HG02870 (cell line): ENCODE measurements around the gene ZNF473.
"Not testable (repeated sequence)": the region's sequence is repeated elsewhere in the genome, so short reads cannot be mapped to it uniquely, and the experiment has no call there.

ENCODE experiments used
- ATAC-seq: cut with Tn5 transposase; IDR thresholded peaks from one replicate; pipeline ENCODE4 v1.9.1; 2021; ENCODE audit warnings: mild to moderate bottlenecking, moderate library complexity; ENCODE audit not compliant: unreplicated experiment

Gene ZNF473

DNA sequence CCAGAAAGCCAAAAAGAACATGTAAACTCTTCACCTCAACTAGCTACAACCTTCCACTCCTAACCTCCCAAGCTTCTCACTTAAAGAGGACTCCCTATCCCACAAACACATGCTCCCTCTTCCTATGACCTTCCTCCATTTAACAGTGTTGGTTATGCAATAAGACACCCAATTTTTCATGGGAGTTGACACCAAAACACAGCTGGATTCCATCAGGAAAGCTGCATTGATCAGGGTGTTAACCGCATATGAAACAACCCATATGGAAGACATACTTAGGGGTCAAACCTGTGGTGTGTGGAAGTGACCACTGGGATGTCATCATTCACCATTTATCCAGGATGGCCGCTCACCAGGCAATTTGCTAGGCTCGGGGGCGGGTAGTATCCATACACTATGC, 21.9 kb downstream of the ZNF473 start:
- ATAC-seq: no peak

DNA sequence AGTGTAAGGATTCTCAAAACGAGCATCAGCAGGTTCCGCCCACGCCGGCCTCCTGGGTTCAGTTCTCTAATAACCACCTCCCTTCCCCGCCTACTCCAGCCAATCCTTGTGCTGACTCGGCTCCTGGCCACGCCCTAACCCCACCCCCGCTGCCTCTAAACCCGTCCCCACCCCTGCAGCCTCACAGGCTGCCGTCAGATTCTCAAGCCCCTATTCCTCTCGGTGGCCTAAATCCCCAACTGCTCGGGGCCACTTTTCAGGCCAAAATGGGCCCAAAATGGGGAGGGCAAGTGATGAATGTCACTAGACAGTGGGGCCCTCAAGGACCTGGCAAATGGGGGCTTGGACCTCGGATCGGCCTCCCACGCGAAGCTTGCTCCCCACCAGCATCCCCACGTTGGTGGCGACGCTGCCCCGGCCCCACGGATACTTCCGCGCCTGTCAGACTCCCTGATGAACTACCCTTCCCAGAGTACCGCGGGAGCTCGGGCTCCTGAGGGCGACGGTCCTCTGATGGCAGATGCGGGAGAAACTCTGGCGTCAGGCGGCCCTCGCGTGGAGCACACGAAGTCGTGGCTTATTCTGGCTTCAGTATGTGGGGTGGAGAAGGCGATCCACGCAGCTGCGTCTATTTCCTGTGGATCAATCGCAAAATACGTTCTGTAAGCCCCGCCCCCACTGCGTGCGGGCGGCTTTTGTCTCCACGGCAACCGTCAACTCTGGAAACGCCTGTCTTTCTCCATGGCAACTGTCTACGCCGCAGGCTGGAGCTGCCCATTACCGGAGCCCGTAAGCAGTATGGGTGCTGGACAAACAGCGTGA, 24.8 kb downstream of the ZNF473 start:
- ATAC-seq: no peak

DNA sequence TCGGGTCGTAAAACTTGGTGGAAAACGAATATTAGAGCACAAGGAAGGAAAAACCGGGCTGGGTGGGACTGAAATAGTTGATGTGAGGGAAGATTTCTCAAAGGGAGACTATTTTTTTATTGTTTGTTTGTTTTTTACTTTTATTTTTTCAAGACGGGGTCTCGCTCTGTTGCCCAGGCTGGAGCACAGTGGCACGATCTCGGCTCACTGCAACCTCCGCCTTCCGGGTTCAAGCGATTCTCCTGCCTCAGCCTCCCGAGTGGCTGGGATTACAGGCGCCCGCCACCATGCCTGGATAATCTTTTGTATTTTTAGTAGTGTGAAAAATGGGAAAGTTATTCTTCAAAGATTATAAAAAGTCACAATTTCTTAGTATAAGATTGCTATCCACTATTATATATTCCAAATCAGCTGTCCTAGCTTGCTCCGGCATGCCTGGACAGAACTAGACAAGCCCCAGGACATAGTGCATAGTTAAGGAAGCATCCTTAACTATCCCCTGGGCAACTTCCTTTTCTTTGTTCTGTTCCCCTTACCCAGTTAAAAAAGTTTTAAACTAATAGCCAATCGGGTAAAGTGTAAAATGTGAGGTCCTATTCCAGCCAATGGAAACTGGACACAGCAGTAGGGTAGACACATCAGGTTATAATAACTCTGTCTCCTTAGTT, 25.6 kb downstream of the ZNF473 start:
- not testable (repeated sequence) for ATAC-seq

DNA sequence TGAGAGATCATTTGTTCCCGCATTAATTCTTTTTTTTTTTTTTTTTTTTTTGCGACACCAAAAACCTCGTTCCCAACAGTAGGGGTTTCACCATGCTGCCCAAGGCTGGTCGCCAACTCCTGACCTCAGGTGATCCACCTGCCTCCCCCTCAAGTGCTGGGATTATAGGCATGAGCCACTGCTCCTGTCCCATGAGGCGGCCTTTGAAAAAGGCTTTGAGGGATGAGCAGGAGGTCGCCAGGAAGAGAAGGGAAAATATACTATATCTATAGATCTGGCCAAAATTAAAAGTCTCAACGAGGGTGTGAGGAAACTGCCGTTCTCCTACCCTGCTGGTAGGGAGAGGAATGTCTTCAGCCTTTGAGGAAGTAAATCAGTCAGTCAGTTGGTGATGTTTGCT, 26.2 kb downstream of the ZNF473 start:
- no peak for ATAC-seq

- no peak for ATAC-seq
Observed at GRCh38 chr19:50053119-50053518, 27.3 kb downstream of the ZNF473 start.

- ATAC-seq: no peak
Observed at GRCh38 chr19:50058425-50058824, 32.6 kb downstream of the ZNF473 start.

GRCh38 chr19:50059045-50059444, 33.2 kb downstream of the ZNF473 start:
- no peak for ATAC-seq

DNA sequence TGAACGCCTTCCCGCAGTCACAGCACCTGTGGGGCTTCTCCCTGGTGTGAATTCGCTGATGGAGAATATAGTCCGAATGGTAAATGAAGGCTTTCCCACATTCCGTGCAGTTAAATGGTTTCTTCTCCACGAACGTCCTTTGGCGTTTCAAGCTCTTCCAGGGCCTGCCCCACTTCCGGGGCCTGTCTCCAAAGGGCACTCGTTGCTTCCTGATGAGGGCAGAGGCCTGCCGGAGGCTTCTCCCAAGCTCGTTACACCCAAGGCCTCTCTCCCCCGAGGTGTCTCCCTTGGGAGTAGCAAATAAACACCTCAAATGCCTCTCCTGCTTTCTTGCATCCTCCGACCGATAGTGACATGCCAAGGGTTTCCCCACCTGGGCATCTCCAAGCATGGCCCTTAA, 34.3 kb downstream of the ZNF473 start:
- no peak for ATAC-seq

- no peak for ATAC-seq
Observed at GRCh38 chr19:50061650-50062049, 35.8 kb downstream of the ZNF473 start.

GRCh38 chr19:50065938-50066337, 40.1 kb downstream of the ZNF473 start:
- no peak for ATAC-seq

DNA sequence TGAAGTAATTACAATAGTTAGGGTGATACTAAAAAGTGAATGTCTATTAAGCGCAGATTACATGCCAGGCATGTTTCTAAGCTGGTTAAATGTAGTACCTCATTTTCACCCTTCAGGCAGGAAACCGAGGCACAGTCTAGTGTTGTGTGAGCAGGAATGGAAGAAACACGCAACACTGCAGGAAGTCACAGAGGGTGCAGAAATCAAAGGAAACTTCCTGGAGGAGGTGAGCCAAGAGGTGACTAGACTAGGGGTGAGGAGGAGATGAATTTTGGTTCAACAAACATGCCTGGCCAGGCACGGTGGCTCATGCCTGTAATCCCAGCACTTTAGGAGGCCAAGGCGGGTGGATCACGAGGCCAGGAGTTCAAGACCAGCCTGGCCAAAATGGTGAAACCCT, 41.8 kb downstream of the ZNF473 start:
- no peak for ATAC-seq

- ATAC-seq: not testable (repeated sequence)
Observed at GRCh38 chr19:50068382-50068781, 42.6 kb downstream of the ZNF473 start.

- not testable (repeated sequence) for ATAC-seq
Observed at GRCh38 chr19:50075076-50075475, 49.3 kb downstream of the ZNF473 start.

GRCh38 chr19:50075644-50076372, 50.0 kb downstream of the ZNF473 start:
- ATAC-seq: not testable (repeated sequence)

DNA sequence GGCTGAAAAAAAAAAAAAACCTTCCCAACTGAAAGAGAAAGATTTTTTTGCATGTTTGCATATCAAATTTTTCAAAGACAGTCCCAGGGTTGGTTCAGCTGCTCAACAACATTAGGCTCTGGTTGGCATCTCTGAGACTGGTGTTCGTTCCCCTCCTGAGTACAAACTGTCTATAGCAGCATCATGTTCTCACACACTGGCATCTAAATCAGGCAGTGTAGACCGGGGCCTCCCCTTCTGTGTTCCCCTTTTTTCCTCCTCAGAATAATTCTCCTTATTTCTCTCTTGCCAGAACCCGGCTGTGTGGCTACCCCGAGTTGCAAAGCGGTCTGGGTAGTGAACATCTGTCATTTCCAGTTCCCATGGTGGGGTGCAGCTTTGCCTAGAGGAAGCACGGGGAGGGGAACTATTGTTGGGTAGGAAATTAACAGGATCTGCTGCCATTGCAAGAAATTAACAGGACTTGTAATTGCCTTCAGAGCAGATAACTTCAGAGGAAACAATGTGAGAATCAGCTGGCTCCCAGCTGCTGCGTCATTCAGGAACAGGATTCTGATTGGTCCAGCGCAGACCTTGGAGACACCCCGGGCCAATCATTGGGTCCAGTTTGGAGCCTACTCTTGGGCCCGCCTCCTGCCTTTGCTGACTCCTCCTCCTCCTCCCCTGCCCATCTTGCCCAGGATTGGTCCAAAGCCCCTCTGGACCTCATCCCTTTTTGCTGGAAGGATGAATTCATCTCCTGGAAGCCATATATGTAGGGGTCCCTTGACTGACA, 51.0 kb downstream of the ZNF473 start:
- ATAC-seq: not testable (repeated sequence)

GRCh38 chr19:50079014-50079413, 53.2 kb downstream of the ZNF473 start:
- ATAC-seq: not testable (repeated sequence)

- not testable (repeated sequence) for ATAC-seq
Observed at GRCh38 chr19:50084440-50084839, 58.6 kb downstream of the ZNF473 start.

DNA sequence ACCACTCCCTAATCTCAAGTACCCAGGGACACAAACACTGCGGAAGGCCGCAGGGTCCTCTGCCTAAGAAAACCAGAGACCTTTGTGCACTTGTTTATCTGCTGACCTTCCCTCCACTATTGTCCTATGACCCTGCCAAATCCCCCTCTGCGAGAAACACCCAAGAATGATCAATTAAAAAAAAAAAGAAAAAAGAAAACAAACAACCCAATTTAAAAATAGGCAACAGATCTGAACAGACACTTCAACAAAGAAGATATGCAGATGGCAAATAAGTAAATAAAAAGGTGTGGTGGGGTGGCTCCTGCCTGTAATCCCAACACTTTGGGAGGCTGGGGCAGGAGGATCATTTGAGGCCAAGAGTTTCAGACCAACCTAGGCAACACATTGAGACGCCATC, 61.3 kb downstream of the ZNF473 start:
- not testable (repeated sequence) for ATAC-seq

DNA sequence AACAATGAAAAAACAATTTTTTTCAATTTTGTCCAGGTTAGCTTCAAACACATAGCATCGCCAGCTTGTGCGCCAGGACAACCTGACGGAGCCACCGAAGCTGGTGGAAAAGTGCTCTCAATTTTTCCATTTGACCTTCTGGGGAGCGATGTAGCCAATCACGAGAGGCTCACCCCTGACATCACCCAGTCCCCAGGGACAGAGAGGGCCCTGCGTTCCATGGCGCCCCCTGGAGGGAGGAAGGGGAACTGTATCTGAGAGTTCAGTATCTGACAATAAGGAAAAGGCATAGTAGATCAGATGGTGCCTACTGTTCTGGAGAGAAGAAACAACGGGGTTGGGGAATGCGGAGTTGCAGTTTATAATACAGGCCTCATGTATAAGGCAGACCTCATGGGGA, 64.9 kb downstream of the ZNF473 start:
- ATAC-seq: not testable (repeated sequence)

- ATAC-seq: not testable (repeated sequence)
Observed at GRCh38 chr19:50091786-50092185, 66.0 kb downstream of the ZNF473 start.

DNA sequence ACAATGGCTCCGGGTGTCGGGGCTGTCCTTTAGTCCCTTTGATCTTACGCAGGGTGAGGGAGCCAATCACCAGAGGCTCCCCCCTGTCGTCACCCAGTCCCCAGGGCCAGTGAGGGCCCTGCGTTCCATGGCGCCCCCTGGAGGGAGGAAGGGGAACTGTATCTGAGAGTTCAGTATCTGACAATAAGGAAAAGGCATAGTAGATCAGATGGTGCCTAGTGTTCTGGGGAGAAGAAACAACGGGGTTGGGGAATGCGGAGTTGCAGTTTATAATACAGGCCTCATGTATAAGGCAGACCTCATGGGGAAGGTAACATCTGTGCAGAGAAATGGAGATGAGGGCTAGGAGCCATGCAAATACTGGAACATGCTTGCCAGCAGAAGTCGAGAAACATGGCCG, 66.8 kb downstream of the ZNF473 start:
- ATAC-seq: not testable (repeated sequence)
